K562 (cell line): ENCODE measurements around the gene ICAM1. TPM values are rescaled to one million over a fixed set of nuclear protein-coding genes. Genes with fewer than 3 reads are reported as not detected.

ENCODE experiments used
- ATAC-seq: fragments of 200-7000 bp; cut with Tn5 transposase; 3 replicates; pipeline ENCODE4 v1.9.1; 2020; ENCODE audit warnings: moderate library complexity
- BruUV-seq: library from RNA; stranded (reverse); fragments of 400-500 nt; replicated peaks from 2 replicates; lab custom pipeline; 2021; lab: Mats Ljungman, UMichigan
- CTCF ChIA-PET: fragments of 300-600 bp; formaldehyde crosslinking; extraction: SDS; loops from one replicate; lab custom pipeline; 2021; ENCODE audit warnings: low intra/inter-chr PET ratio; lab: Yijun Ruan, JAX
- POLR2A ChIA-PET: fragments of 300-600, 350-650 bp; sonication (Branson Sonifier 250); formaldehyde crosslinking; extraction: SDS; loops from one replicate; lab custom pipeline; 2021; ENCODE audit warnings: antibody characterized with exemption, inconsistent platforms; lab: Yijun Ruan, JAX
- DNase-seq, 4 experiments: peaks; one replicate each; pipeline versions ENCODE4 v3.0.0 to v3.0.0-alpha.2; 2011 to 2018; ENCODE audit warnings: low spot score in 3 of 4, mixed read lengths in 3 of 4; ENCODE audit errors: extremely low read depth in 1 of 4
- FAIRE-seq: peaks from 2 replicates; lab custom pipeline; 2011; peaks lifted over from hg19 to GRCh38; lab: Jason Lieb, UNC
- H2AFZ ChIP-seq: 2 replicates; pipeline ENCODE4 v1.6.0; 2011; ENCODE audit warnings: low read depth, low read length, control low read depth, inconsistent platforms
- H3K27ac ChIP-seq: fragments of 200-600 bp; 3 replicates; pipeline ENCODE4 v1.8.0; 2011; ENCODE audit warnings: low read depth, mild to moderate bottlenecking, control low read depth, inconsistent platforms, low read length, moderate library complexity, mixed read lengths; ENCODE audit errors: extremely low read depth
- H3K27me3 ChIP-seq, 2 experiments: fragments of 300-600 bp in 1 of 2; 2 replicates in 1 of 2; 3 replicates in 1 of 2; pipeline versions ENCODE4 v1.6.0 to v1.8.0; 2011; ENCODE audit warnings: inconsistent platforms in 2 of 2, low read length in 2 of 2, mild to moderate bottlenecking in 1 of 2, mixed read lengths in 1 of 2, moderate library complexity in 1 of 2; ENCODE audit not compliant: control insufficient read depth in 2 of 2, insufficient read depth in 2 of 2
- H3K36me3 ChIP-seq: fragments of 300-600 bp; 3 replicates; pipeline ENCODE4 v1.8.0; 2011; ENCODE audit warnings: mild to moderate bottlenecking, low read length, inconsistent platforms; ENCODE audit not compliant: control insufficient read depth, insufficient read depth
- H3K4me1 ChIP-seq, 2 experiments: fragments of 200-600 bp in 1 of 2; replicated peaks in 1 of 2; 2 replicates in 1 of 2; 3 replicates in 1 of 2; pipeline versions ENCODE4 v1.5.1 to v1.8.0; 2011; ENCODE audit warnings: inconsistent platforms in 2 of 2, low read length in 2 of 2, mild to moderate bottlenecking in 1 of 2, mixed read lengths in 1 of 2, moderate library complexity in 1 of 2; ENCODE audit not compliant: control insufficient read depth in 2 of 2, insufficient read depth in 2 of 2
- H3K4me2 ChIP-seq: 2 replicates; pipeline ENCODE4 v1.6.1; 2011; ENCODE audit warnings: low read length, control low read depth, inconsistent platforms, mixed read lengths; ENCODE audit not compliant: insufficient read depth
- H3K4me3 ChIP-seq: fragments of 200-600 bp; sonication (generic), shearing (Covaris generic); 2 replicates; pipeline ENCODE4 v1.5.1; 2016; ENCODE audit warnings: control low read depth, inconsistent platforms
- H3K79me2 ChIP-seq: fragments of 200-600 bp; 3 replicates; pipeline ENCODE4 v1.8.0; 2011; ENCODE audit warnings: low read length, inconsistent platforms; ENCODE audit not compliant: control insufficient read depth, insufficient read depth
- H3K9ac ChIP-seq, 2 experiments: 2 replicates each; pipeline versions ENCODE4 v1.6.0 to v1.6.1; 2011; ENCODE audit warnings: low read depth in 2 of 2, low read length in 2 of 2, control low read depth in 1 of 2, inconsistent platforms in 1 of 2, mild to moderate bottlenecking in 1 of 2, mixed read lengths in 1 of 2; ENCODE audit not compliant: insufficient read depth in 1 of 2
- H3K9me1 ChIP-seq: one replicate; pipeline ENCODE4 v1.6.0; 2011; ENCODE audit warnings: inconsistent platforms, mild to moderate bottlenecking, low read length, moderate library complexity; ENCODE audit not compliant: control insufficient read depth, insufficient read depth
- H3K9me3 ChIP-seq: replicated peaks from 2 replicates; pipeline ENCODE4 v1.5.1; 2011; ENCODE audit warnings: low read depth, low read length, inconsistent platforms; ENCODE audit not compliant: control insufficient read depth, insufficient read depth
- H4K20me1 ChIP-seq: replicated peaks from 2 replicates; pipeline ENCODE4 v1.6.1; 2011; ENCODE audit warnings: low read length, inconsistent platforms, mixed read lengths; ENCODE audit not compliant: control insufficient read depth, insufficient read depth
- CBFB ChIP-seq: sonication (generic); formaldehyde crosslinking; IDR thresholded peaks from 2 replicates; pipeline ENCODE4 v1.4.0; 2020; ENCODE audit warnings: mild to moderate bottlenecking, missing genetic modification reagents
- FOXA3 ChIP-seq, 2 experiments: fragments of 450-650 bp in 1 of 2; sonication (generic) in 1 of 2; formaldehyde crosslinking; IDR thresholded peaks in 1 of 2; conservative IDR thresholded peaks in 1 of 2; 2 replicates each; pipeline versions ENCODE4 v1.4.0 to v1.8.0; 2020 to 2022; ENCODE audit warnings: mild to moderate bottlenecking in 2 of 2, missing genetic modification reagents in 1 of 2
- HDGF ChIP-seq: fragments of 450-650 bp; IDR thresholded peaks from 2 replicates; pipeline ENCODE4 v1.6.1; 2016
- NUFIP1 ChIP-seq: fragments of 450-650 bp; IDR thresholded peaks from 2 replicates; pipeline ENCODE4 v1.6.1; 2018; ENCODE audit not compliant: partially characterized antibody
- PHF8 ChIP-seq: fragments of 200-600 bp; sonication (generic); IDR thresholded peaks from 2 replicates; pipeline ENCODE4 v1.6.1; 2012; ENCODE audit warnings: mixed run types, mild to moderate bottlenecking, inconsistent platforms, low read length, moderate library complexity, borderline replicate concordance
- RBFOX2 ChIP-seq: fragments of 200-400 bp; formaldehyde crosslinking; IDR thresholded peaks from 2 replicates; pipeline ENCODE4 v1.6.1; 2017; ENCODE audit warnings: low read depth, mild to moderate bottlenecking, low read length, moderate library complexity
- SRF ChIP-seq, 2 experiments: fragments of 250-450, 450-650 bp in 1 of 2; sonication (Bioruptor Pico) in 1 of 2; sonication (generic) in 1 of 2; formaldehyde crosslinking; IDR thresholded peaks; 2 replicates each; pipeline versions ENCODE4 v1.5.0 to v1.5.1; 2020 to 2022; ENCODE audit warnings: mild to moderate bottlenecking in 1 of 2, missing genetic modification reagents in 1 of 2
- TAF9B ChIP-seq: fragments of 450-650 bp; IDR thresholded peaks from 2 replicates; pipeline ENCODE4 v1.6.1; 2018; ENCODE audit warnings: mild to moderate bottlenecking; ENCODE audit not compliant: partially characterized antibody
- ZNF224 ChIP-seq: sonication (generic); formaldehyde crosslinking; IDR thresholded peaks from 2 replicates; pipeline ENCODE4 v1.8.0; 2022; ENCODE audit warnings: mild to moderate bottlenecking, missing genetic modification reagents
- WGBS: fragments of 100-300 bp; shearing (Covaris generic); methylation state at CpG from one replicate; pipeline ENCODE4 v1.1.6; 2016; ENCODE audit warnings: low coverage, mixed read lengths; ENCODE audit not compliant: insufficient coverage; ENCODE audit errors: missing lambda C conversion rate; 5-methylcytosine and 5-hydroxymethylcytosine counted together
- in situ Hi-C: fragments of 300-500 bp; cut with MboI; formaldehyde crosslinking; loops from 4 replicates; pipeline ENCODE4 v1.15.0; 2018; ENCODE audit warnings: inconsistent platforms, mixed read lengths
- intact Hi-C: fragments of 100-400 bp; cut with micrococcal nuclease; formaldehyde crosslinking; loops from 2 replicates; pipeline ENCODE4 v1.14.2; 2022
- polyA plus RNA-seq, 8 experiments: library from polyadenylated mRNA; depleted of rRNA in 4 of 8; stranded (reverse) in 5 of 8; unstranded in 3 of 8; fragments of >200 nt; fragmentation: Nextera tagmentation in 2 of 8; fragmentation: Illumina TruSeq in 1 of 8; extraction: Ambion mirVana in 2 of 8; extraction: Trizol in 1 of 8; gene quantifications; 2 replicates each; pipeline versions ENCODE4 v1.2.1 to v1.2.3, GENCODE V29; 2011 to 2014; ENCODE audit warnings: inconsistent platforms in 1 of 8, missing spikeins in 1 of 8
- total RNA-seq, 7 experiments: library from RNA; depleted of rRNA in 6 of 7; stranded (reverse); fragments of >200 nt in 6 of 7; fragmentation: Illumina TruSeq in 2 of 7; extraction: Trizol in 2 of 7; gene quantifications; 2 replicates each; pipeline versions ENCODE4 v1.2.1 to v1.2.3, GENCODE V29; 2011 to 2021; ENCODE audit warnings: low replicate concordance in 1 of 7
- TF ChIP-seq, protein P1 (sequence below): sonication (generic); formaldehyde crosslinking; IDR thresholded peaks from 2 replicates; pipeline ENCODE4 v1.8.0; 2022; ENCODE audit warnings: mild to moderate bottlenecking, missing genetic modification reagents
- TF ChIP-seq, protein P2 (sequence below): fragments of 450-650 bp; IDR thresholded peaks from 2 replicates; pipeline ENCODE4 v1.6.1; 2017; ENCODE audit warnings: antibody characterized with exemption, mild to moderate bottlenecking

The ICAM1 gene
- total and polyA plus RNA-seq, 9 of the 15 experiments (the other 6 are each of a cell fraction or from before 2014, with no cell fraction given) = 2.3 to 24.4 (median 13.4) TPM

DNA sequence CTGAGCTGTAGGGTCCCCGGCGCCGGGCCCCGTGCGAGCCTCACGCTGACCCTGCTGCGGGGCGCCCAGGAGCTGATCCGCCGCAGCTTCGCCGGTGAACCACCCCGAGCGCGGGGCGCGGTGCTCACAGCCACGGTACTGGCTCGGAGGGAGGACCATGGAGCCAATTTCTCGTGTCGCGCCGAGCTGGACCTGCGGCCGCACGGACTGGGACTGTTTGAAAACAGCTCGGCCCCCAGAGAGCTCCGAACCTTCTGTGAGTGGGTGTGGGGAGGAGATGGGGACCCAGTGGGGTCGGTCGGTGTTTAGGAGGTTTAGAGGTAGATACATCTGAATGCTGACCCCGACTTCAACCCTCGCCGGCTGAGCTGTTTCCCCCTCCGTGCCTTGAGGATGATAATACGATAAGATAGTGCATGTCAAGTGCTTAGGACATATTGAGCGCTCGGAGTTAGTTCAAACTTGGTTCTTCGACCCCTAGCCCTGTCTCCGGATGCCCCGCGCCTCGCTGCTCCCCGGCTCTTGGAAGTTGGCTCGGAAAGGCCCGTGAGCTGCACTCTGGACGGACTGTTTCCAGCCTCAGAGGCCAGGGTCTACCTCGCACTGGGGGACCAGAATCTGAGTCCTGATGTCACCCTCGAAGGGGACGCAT lies 20.8 kb downstream of the ICAM1 start (continued):
- TF ChIP-seq PHF8 (peak; percentile 28; the same call in 1 of the 2 replicates), CBFB (CRISPR knock-in tag) (no peak), TAF9B (no peak), ZNF224 (no peak), FOXA3 (CRISPR knock-in tag; conservative IDR thresholded peaks at IDR 0.05 in 1 of 2, IDR thresholded peaks at IDR 0.05 in 1 of 2) (peak in 1 of 2 experiments; percentile 29; a peak in 1 of 4 replicates), RBFOX2 (0 out of 2 replicates have a peak, but pooled peaks have one; percentile 7)
- TF ChIP-seq, all 486 proteins: peak for 14

DNA sequence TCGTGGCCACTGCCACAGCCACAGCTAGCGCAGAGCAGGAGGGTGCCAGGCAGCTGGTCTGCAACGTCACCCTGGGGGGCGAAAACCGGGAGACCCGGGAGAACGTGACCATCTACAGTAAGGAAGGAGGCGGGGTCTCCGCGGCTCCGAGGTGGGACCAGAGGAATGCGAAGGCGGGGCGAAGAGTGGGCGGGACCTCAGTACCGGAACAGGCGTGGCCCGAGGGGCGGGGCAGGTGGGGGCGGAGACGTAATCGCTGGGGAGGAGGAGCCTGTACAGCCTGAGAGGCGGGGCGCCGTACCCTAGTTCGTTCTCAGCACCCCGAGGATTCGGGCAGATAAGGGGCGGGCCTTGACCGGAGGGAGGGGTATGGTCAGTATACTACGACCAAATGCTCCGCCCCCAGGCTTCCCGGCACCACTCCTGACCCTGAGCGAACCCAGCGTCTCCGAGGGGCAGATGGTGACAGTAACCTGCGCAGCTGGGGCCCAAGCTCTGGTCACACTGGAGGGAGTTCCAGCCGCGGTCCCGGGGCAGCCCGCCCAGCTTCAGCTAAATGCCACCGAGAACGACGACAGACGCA lies 21.4 kb downstream of the ICAM1 start:
- Histone ChIP-seq H3K4me1 (peaks cover 12 to 85% of the 10 kb centered on the region in 2 experiments; a peak in 4 of 5 replicates), H4K20me1 (no peaks in the 10 kb centered on the region; the same call in 1 of the 2 replicates), H3K27me3 (no peaks in the 10 kb centered on the region), H2AFZ (peak overlapping the region; percentile 35), H3K4me2 (peak overlapping the region; percentile 99), H3K79me2 (peaks cover 81% of the 10 kb centered on the region), H3K36me3 (peaks cover 40% of the 10 kb centered on the region; the same call in 2 of the 3 replicates), H3K9me3 (peaks cover 2% of the 10 kb centered on the region; the same call in 1 of the 2 replicates), H3K9ac (peak overlapping the region; percentile 91 to 99), H3K9me1 (no peaks in the 10 kb centered on the region), H3K4me3 (peak overlapping the region; percentile 79), H3K27ac (peak overlapping the region; percentile 96)
- ATAC-seq (peak; percentile 69), FAIRE-seq (peak; percentile 95), DNase-seq (peak; percentile 84 to 98 (median 92))
- POLR2A ChIA-PET = interaction anchor here (0.6 to 1.3 kb wide), 10 partner anchors 9 to 302 kb away, joined by 3 to 7 read pairs (median 3); partner anchors contain the start of genes ICAM1 and RAVER1
- CTCF ChIA-PET = no interaction called here
- BruUV-seq = no TSS peak
- intact Hi-C loops (no loop called here), in situ Hi-C loops (no loop called here)
- 2% methylated on average over 37 of the region's 45 CpGs for WGBS
- TF ChIP-seq NUFIP1 = no peak
- TF ChIP-seq, protein P1, sequence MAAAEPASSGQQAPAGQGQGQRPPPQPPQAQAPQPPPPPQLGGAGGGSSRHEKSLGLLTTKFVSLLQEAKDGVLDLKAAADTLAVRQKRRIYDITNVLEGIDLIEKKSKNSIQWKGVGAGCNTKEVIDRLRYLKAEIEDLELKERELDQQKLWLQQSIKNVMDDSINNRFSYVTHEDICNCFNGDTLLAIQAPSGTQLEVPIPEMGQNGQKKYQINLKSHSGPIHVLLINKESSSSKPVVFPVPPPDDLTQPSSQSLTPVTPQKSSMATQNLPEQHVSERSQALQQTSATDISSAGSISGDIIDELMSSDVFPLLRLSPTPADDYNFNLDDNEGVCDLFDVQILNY (CRISPR knock-in tag) = no peak
- TF ChIP-seq SRF (CRISPR knock-in tag; IDR thresholded peaks at IDR 0.05) = peak in 1 of 2 experiments; percentile 82; a peak in 2 of 4 replicates
- TF ChIP-seq, protein P2, sequence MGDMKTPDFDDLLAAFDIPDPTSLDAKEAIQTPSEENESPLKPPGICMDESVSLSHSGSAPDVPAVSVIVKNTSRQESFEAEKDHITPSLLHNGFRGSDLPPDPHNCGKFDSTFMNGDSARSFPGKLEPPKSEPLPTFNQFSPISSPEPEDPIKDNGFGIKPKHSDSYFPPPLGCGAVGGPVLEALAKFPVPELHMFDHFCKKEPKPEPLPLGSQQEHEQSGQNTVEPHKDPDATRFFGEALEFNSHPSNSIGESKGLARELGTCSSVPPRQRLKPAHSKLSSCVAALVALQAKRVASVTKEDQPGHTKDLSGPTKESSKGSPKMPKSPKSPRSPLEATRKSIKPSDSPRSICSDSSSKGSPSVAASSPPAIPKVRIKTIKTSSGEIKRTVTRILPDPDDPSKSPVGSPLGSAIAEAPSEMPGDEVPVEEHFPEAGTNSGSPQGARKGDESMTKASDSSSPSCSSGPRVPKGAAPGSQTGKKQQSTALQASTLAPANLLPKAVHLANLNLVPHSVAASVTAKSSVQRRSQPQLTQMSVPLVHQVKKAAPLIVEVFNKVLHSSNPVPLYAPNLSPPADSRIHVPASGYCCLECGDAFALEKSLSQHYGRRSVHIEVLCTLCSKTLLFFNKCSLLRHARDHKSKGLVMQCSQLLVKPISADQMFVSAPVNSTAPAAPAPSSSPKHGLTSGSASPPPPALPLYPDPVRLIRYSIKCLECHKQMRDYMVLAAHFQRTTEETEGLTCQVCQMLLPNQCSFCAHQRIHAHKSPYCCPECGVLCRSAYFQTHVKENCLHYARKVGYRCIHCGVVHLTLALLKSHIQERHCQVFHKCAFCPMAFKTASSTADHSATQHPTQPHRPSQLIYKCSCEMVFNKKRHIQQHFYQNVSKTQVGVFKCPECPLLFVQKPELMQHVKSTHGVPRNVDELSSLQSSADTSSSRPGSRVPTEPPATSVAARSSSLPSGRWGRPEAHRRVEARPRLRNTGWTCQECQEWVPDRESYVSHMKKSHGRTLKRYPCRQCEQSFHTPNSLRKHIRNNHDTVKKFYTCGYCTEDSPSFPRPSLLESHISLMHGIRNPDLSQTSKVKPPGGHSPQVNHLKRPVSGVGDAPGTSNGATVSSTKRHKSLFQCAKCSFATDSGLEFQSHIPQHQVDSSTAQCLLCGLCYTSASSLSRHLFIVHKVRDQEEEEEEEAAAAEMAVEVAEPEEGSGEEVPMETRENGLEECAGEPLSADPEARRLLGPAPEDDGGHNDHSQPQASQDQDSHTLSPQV = no peak; the same call in 1 of the 2 replicates
- no peak for TF ChIP-seq HDGF
